ENCODE data around the gene GABRB3. TPM values are rescaled to one million over a fixed set of nuclear protein-coding genes. Genes with fewer than 3 reads are reported as not detected.
"Not testable (repeated sequence)": the region's sequence is repeated elsewhere in the genome, so short reads cannot be mapped to it uniquely, and the experiment has no call there.

The GABRB3 gene
- total and polyA plus RNA-seq, 5 donors from 2014 or later, result 0.05 to 0.91 TPM; not detected in 3

- H3K4me1 ChIP-seq (ENCODE audit: control insufficient read depth, insufficient read depth, low read length, poor library complexity, severe bottlenecking), result no peaks in the 10 kb centered on the region
- Mint-ChIP-seq H3K27me3 (no peaks in the 10 kb centered on the region), H3K36me3 (no peaks in the 10 kb centered on the region), H3K9me3 (peaks cover 0 to 23% (median 12%) of the 10 kb centered on the region in 7 donors), H3K4me3 (no peak overlapping the region), H3K27ac (no peak overlapping the region), H3K4me1 (no peaks in the 10 kb centered on the region)
- DNase-seq, result no peak
- H3K27ac ChIP-seq (ENCODE audit: insufficient read depth, low read length, poor library complexity, severe bottlenecking), result no peak overlapping the region
- no peak overlapping the region for H3K4me3 ChIP-seq (ENCODE audit: low read depth, low read length)
- H3K36me3 ChIP-seq (ENCODE audit: control insufficient read depth, insufficient read depth, low read length), result no peaks in the 10 kb centered on the region
- H3K27me3 ChIP-seq (ENCODE audit: control insufficient read depth, insufficient read depth, low read length), result no peaks in the 10 kb centered on the region
- peaks cover 8 to 12% of the 10 kb centered on the region in 2 experiments for H3K9me3 ChIP-seq (ENCODE audit: control insufficient read depth in 2 of 2, low read length in 2 of 2)
- no peak for ATAC-seq (ENCODE audit: low read depth in 2 of 2)
These were observed 43.3 kb downstream of the GABRB3 start for GRCh38 chr15:26729581-26729980.

DNA sequence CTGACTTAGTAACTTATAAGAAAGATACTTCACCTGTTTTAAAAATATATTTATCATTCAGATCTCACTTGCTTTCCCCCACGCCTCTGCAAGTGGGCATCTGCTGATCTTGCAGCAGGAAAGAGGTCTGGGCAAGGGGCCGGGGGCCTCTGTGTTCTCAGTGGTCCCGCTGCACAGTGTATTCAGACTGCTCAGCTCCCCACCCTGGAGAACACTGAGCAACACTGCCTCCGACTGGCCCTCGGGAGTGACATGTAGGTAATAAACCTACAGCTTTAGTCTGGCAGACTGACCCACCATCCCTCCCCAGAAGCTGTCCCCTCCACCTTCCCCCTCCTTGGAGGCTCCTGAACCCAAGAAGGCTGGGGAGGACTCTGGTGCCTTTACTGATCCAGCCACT lies 43.8 kb downstream of the GABRB3 start:
- no peak overlapping the region for H3K27ac Mint-ChIP-seq
- no peaks in the 10 kb centered on the region for H3K36me3 ChIP-seq (ENCODE audit: control insufficient read depth, insufficient read depth, low read length)
- ATAC-seq (ENCODE audit: low read depth in 2 of 2), result no peak

DNA sequence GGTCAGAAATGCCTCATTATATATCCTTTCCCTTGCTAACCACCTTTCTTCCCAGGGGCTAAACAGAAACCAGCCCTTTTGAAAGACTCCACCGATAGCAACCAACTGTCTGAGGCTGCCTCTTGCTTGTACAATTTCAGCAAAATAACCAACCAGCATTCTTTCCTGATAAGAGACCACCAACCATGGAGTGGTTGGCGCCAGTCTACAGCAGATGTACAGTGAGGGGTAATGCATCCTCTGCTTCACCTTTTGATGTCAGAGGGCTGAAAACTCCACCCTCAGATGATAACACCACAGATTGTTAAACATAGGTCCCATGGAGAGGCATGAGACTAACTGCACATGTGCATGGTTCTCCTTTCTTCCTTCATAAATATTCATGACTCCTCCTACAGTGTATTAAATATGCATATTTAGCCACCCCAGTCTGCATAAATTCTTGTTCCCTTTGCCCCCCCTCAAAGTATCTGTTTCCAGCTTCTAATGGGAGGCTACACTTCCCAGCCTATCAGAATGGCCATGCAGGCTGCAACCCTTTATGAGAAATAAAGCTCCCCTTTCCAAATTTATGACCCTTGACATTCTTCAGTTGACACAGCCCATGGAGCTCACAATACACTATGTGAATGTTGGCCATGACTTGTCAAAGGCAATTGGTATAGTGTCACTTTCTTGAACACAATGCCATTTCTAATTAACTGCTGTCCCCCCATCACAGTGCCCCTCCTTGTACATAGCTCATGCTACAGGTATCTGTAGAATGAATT lies 48.3 kb downstream of the GABRB3 start:
- no peak overlapping the region for H3K4me3 Mint-ChIP-seq
- Histone ChIP-seq H3K4me3 (ENCODE audit: low read depth, low read length) (no peak overlapping the region), H3K27me3 (ENCODE audit: control insufficient read depth, insufficient read depth, low read length) (no peaks in the 10 kb centered on the region), H3K9me3 (ENCODE audit: control insufficient read depth in 2 of 2, low read length in 2 of 2) (peaks cover 0 to 2% of the 10 kb centered on the region in 2 experiments), H3K36me3 (ENCODE audit: control insufficient read depth, insufficient read depth, low read length) (no peaks in the 10 kb centered on the region), H3K27ac (ENCODE audit: insufficient read depth, low read length, poor library complexity, severe bottlenecking) (no peak overlapping the region), H3K4me1 (ENCODE audit: control insufficient read depth, insufficient read depth, low read length, poor library complexity, severe bottlenecking) (no peaks in the 10 kb centered on the region)
- H3K27me3 Mint-ChIP-seq, result no peaks in the 10 kb centered on the region
- no peaks in the 10 kb centered on the region for H3K36me3 Mint-ChIP-seq
- ATAC-seq (ENCODE audit: low read depth in 2 of 2), result no peak
- H3K4me1 Mint-ChIP-seq, result no peaks in the 10 kb centered on the region
- H3K27ac Mint-ChIP-seq, result no peak overlapping the region
- H3K9me3 Mint-ChIP-seq, result peaks cover 0 to 22% (median 6%) of the 10 kb centered on the region in 7 donors
- DNase-seq, result no peak

More for the DNA sequence above, 43.8 kb downstream of the GABRB3 start:
- peaks cover 8 to 12% of the 10 kb centered on the region in 2 experiments for H3K9me3 ChIP-seq (ENCODE audit: control insufficient read depth in 2 of 2, low read length in 2 of 2)
- Mint-ChIP-seq H3K4me3 (no peak overlapping the region), H3K36me3 (no peaks in the 10 kb centered on the region), H3K9me3 (peaks cover 0 to 26% (median 14%) of the 10 kb centered on the region in 7 donors), H3K4me1 (no peaks in the 10 kb centered on the region), H3K27me3 (no peaks in the 10 kb centered on the region)
- no peak for DNase-seq
- H3K4me3 ChIP-seq (ENCODE audit: low read depth, low read length), result no peak overlapping the region
- H3K27me3 ChIP-seq (ENCODE audit: control insufficient read depth, insufficient read depth, low read length), result no peaks in the 10 kb centered on the region
- H3K4me1 ChIP-seq (ENCODE audit: control insufficient read depth, insufficient read depth, low read length, poor library complexity, severe bottlenecking), result no peaks in the 10 kb centered on the region
- H3K27ac ChIP-seq (ENCODE audit: insufficient read depth, low read length, poor library complexity, severe bottlenecking), result no peak overlapping the region

GRCh38 chr15:26722621-26723160 lies 50.2 kb downstream of the GABRB3 start:
- H3K9me3 ChIP-seq (ENCODE audit: control insufficient read depth in 2 of 2, low read length in 2 of 2), result no peaks in the 10 kb centered on the region
- no peak overlapping the region for H3K27ac ChIP-seq (ENCODE audit: insufficient read depth, low read length, poor library complexity, severe bottlenecking)
- ATAC-seq (ENCODE audit: low read depth in 2 of 2) (no peak), DNase-seq (no peak)
- no peaks in the 10 kb centered on the region for H3K36me3 ChIP-seq (ENCODE audit: control insufficient read depth, insufficient read depth, low read length)
- H3K4me3 Mint-ChIP-seq, result no peak overlapping the region
- H3K4me1 ChIP-seq (ENCODE audit: control insufficient read depth, insufficient read depth, low read length, poor library complexity, severe bottlenecking), result no peaks in the 10 kb centered on the region
- H3K27me3 ChIP-seq (ENCODE audit: control insufficient read depth, insufficient read depth, low read length), result no peaks in the 10 kb centered on the region
- no peak overlapping the region for H3K4me3 ChIP-seq (ENCODE audit: low read depth, low read length)
- no peaks in the 10 kb centered on the region for H3K36me3 Mint-ChIP-seq
- H3K27ac Mint-ChIP-seq, result no peak overlapping the region
- H3K4me1 Mint-ChIP-seq, result no peaks in the 10 kb centered on the region
- peaks cover 0 to 16% (median 5%) of the 10 kb centered on the region in 7 donors for H3K9me3 Mint-ChIP-seq
- no peaks in the 10 kb centered on the region for H3K27me3 Mint-ChIP-seq

- Histone ChIP-seq H3K4me3 (ENCODE audit: low read depth, low read length) (no peak overlapping the region), H3K27ac (ENCODE audit: insufficient read depth, low read length, poor library complexity, severe bottlenecking) (no peak overlapping the region), H3K9me3 (ENCODE audit: control insufficient read depth in 2 of 2, low read length in 2 of 2) (no peaks in the 10 kb centered on the region), H3K4me1 (ENCODE audit: control insufficient read depth, insufficient read depth, low read length, poor library complexity, severe bottlenecking) (no peaks in the 10 kb centered on the region), H3K27me3 (ENCODE audit: control insufficient read depth, insufficient read depth, low read length) (no peaks in the 10 kb centered on the region), H3K36me3 (ENCODE audit: control insufficient read depth, insufficient read depth, low read length) (no peaks in the 10 kb centered on the region)
- Mint-ChIP-seq H3K27me3 (no peaks in the 10 kb centered on the region), H3K36me3 (no peaks in the 10 kb centered on the region), H3K9me3 (peaks cover 0 to 26% (median 9%) of the 10 kb centered on the region in 7 donors), H3K4me3 (no peak overlapping the region), H3K4me1 (no peaks in the 10 kb centered on the region), H3K27ac (peak overlapping the region in 1 of 3 donors; percentile 43)
- DNase-seq (no peak), ATAC-seq (ENCODE audit: low read depth in 2 of 2) (no peak)
These were observed 51.5 kb downstream of the GABRB3 start for GRCh38 chr15:26721232-26721967.

- no peaks in the 10 kb centered on the region for H3K27me3 ChIP-seq (ENCODE audit: control insufficient read depth, insufficient read depth, low read length)
- ATAC-seq (ENCODE audit: low read depth in 2 of 2), result no peak
- Mint-ChIP-seq H3K27me3 (no peaks in the 10 kb centered on the region), H3K36me3 (no peaks in the 10 kb centered on the region), H3K4me1 (no peaks in the 10 kb centered on the region), H3K4me3 (no peak overlapping the region), H3K27ac (peak overlapping the region in 1 of 3 donors; percentile 21), H3K9me3 (peaks cover 0 to 26% (median 9%) of the 10 kb centered on the region in 7 donors)
- no peak overlapping the region for H3K4me3 ChIP-seq (ENCODE audit: low read depth, low read length)
- H3K4me1 ChIP-seq (ENCODE audit: control insufficient read depth, insufficient read depth, low read length, poor library complexity, severe bottlenecking), result no peaks in the 10 kb centered on the region
- no peaks in the 10 kb centered on the region for H3K9me3 ChIP-seq (ENCODE audit: control insufficient read depth in 2 of 2, low read length in 2 of 2)
- H3K36me3 ChIP-seq (ENCODE audit: control insufficient read depth, insufficient read depth, low read length), result no peaks in the 10 kb centered on the region
- no peak overlapping the region for H3K27ac ChIP-seq (ENCODE audit: insufficient read depth, low read length, poor library complexity, severe bottlenecking)
- no peak for DNase-seq
These were observed 52.3 kb downstream of the GABRB3 start for GRCh38 chr15:26720546-26720945.

DNA sequence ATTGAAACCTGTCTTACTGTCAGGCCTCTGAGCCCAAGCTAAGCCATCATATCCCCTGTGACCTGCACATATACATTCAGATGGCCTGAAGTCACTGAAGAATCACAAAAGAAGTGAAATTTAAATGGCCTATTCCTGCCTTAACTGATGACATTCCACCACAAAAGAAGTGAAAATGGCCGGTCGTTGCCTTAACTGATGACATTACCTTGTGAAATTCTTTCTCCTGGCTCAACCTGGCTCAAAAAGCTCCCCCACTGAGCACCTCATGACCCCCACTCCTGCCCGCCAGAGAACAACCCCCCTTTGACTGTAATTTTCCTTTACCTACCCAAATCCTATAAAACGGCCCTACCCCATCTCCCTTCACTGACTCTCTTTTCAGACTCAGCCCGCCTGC lies 53.0 kb downstream of the GABRB3 start:
- H3K27me3 ChIP-seq (ENCODE audit: control insufficient read depth, insufficient read depth, low read length); ATAC-seq (ENCODE audit: low read depth in 2 of 2); H3K27ac Mint-ChIP-seq; H3K36me3 ChIP-seq (ENCODE audit: control insufficient read depth, insufficient read depth, low read length); H3K4me3 Mint-ChIP-seq; H3K4me1 ChIP-seq (ENCODE audit: control insufficient read depth, insufficient read depth, low read length, poor library complexity, severe bottlenecking); H3K36me3 Mint-ChIP-seq; DNase-seq; H3K9me3 ChIP-seq (ENCODE audit: control insufficient read depth in 2 of 2, low read length in 2 of 2); H3K4me3 ChIP-seq (ENCODE audit: low read depth, low read length); H3K27ac ChIP-seq (ENCODE audit: insufficient read depth, low read length, poor library complexity, severe bottlenecking); H3K4me1 Mint-ChIP-seq; H3K27me3 Mint-ChIP-seq: not testable (repeated sequence)
- peaks cover 0 to 28% (median 9%) of the 10 kb centered on the region in 7 donors for H3K9me3 Mint-ChIP-seq

Data from CD4-positive, CD25-positive, alpha-beta regulatory T cell (primary cell).